Stimulated activated CD4-positive, alpha-beta T cell treated with anti-CD3 and anti-CD28 coated beads, Interleukin-1b, Interleukin-23, amount 100 ng/mL, for 24 hours (primary cell): ENCODE results near the gene HMCES.
"Not testable (repeated sequence)": the region's sequence is repeated elsewhere in the genome, so short reads cannot be mapped to it uniquely, and the experiment has no call there.

Experiments
- DNase-seq, 4 experiments: peaks; one replicate each; pipeline ENCODE4 v3.0.0-alpha.2; 2020; ENCODE audit warnings: low read depth in 4 of 4, low spot score in 1 of 4

Gene HMCES

GRCh38 chr3:129318921-129319320 lies 40.3 kb downstream of the HMCES start:
- DNase-seq, result no peak

DNA sequence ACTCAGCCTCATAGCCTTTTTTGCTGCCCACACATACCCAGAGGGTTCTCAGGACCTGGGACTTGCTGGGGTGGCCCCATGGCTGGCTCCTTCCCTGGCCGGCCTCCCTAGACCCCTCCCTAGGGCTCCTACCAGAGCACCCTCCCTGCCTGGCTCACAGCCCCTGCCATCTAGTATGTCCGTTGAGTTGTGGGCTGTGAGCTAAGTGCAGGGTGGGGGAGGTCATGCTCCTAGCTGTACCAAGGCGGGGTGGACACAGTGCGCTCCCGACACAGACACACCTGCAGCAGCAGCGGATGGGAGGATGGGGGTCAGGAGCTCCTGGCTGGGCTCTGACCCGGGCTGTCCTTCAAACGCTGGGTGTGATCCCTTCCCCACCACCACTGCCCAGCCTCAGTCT lies 41.6 kb downstream of the HMCES start:
- no peak for DNase-seq

DNA sequence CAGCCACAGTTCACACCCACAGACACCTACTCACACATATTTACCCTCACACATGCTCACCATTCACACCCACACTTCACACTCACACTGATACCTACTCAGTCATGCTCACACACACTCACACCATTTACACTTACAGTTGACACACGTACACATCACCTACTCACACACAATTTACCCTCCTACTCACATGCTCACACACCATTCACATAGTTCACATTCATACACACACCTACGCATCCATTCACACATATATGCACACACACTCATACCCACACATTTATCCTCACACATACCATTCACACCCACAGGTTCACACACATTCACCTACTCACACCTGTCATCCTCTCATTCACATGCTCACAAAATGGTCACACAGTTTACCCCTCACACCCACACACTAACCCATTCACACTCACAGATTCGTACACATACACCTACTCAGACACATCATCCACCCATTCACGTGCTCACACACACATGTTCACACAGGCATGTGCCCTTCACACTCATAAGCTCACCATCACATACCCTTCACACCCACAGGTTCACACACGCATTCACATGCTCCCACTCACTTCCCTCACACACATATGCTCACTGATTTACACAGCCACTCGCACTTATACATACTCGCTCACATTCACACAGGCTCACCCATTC lies 42.3 kb downstream of the HMCES start:
- no peak for DNase-seq

- no peak for DNase-seq
These were observed 43.2 kb downstream of the HMCES start for GRCh38 chr3:129321887-129322286.

DNA sequence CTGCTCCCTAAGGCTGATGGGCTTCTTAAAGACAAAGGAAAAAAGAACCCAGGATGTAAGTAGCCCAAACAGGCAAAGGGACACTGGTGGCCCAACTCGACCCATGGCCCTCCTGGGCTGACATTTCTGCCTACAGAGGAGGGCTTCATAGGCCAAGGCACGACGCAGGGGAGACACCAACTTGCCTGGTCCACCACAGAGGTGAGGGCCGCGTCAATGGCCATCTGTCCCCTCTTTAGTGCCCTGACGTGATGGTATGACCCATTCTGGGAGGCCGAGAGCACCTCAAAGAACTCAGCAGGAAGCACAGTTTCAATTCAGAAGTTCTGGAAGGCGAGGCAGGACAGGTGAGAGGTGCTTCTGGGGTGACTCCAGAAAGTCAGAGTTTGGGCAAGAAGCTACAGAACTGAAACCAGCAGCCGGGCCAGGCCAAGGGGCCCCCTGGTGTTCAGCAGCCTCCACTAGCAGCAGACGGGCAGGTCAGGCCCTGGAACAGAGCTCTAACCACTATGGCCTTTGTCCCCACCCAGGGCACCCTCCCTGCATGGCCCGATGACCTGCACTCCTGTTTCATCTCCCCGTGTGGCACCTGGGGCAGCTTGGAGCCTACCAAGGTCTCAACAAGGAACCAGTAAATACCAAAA lies 45.1 kb downstream of the HMCES start:
- DNase-seq, result no peak

DNA sequence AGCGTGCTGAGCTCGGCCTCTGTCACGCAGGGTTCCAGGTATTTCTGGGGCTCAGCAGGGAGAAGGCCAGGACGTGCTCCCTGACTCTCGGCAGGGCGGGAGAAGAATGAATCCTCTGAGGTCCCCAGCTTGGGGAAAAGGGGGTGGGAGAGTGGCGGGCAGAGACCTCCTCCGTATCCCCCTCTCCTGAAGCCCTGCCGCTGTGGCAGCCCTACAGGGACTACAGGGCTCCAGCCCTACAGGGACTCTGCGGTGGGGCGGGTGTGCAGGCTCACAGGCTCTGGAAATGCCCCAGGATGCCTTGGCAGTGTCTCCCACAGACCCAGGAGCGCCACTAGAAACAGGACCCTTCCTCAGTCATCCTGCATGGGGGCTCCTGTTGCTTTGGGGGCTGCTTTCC lies 46.2 kb downstream of the HMCES start:
- no peak for DNase-seq

DNA sequence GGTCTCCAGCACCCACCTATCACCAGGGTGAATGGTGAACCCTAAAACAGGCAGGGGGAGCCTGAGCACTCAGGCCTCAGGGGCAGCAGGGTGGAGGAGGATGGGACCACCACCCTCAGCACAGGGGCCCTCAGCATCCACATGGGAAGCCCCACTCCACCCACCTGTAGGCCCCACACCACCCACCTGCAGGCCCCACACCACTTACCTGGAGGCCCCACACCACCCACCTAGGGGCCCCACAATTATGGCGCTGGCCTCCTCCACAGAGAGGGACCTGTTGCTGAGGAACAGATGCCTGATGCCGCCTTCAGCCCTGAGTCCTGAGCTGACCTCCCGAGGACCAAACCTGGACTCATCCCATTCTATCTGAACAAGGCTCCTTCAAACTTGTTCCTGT lies 46.7 kb downstream of the HMCES start:
- no peak for DNase-seq

GRCh38 chr3:129326138-129326537 lies 47.5 kb downstream of the HMCES start:
- DNase-seq, result no peak

GRCh38 chr3:129326595-129326994 lies 47.9 kb downstream of the HMCES start:
- DNase-seq, result no peak

DNA sequence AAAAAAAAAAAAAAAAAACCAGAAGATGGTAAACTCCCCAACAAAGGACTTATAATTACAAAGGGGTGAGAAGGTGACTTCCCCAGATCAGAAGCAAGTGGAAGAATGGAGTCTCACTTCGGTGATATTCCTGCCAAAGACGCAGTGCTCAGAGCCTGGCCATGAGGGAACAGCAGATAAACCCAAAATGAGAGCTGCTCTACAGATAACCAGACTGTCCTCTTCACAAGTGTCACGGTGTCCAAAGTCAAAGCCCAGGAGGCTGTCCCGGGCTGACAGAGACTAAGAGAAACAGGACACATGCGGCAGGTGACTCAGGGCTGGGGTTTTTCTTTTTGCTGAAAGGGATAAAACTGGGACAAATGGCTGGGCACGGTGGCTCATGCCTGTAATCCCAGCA lies 48.8 kb downstream of the HMCES start:
- DNase-seq, result no peak

DNA sequence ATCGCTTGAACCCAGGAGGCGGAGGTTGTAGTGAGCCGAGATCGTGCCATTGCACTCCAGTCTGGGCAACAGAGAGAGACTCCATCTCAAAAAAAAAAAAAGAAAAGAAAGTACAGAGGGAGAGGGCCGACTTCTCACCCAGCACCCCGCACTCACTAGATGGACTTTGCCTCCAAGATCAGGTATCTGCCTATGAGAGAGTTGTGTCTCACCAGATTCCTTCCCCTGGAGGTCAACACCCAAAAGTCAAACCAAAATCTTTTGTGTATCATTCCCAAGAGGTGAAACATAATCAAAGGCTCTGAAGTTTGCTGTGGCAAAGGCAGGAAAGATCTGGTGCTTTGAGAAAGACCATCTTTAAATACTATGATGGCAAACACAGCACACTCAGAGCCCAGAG lies 51.2 kb downstream of the HMCES start:
- no peak for DNase-seq

DNA sequence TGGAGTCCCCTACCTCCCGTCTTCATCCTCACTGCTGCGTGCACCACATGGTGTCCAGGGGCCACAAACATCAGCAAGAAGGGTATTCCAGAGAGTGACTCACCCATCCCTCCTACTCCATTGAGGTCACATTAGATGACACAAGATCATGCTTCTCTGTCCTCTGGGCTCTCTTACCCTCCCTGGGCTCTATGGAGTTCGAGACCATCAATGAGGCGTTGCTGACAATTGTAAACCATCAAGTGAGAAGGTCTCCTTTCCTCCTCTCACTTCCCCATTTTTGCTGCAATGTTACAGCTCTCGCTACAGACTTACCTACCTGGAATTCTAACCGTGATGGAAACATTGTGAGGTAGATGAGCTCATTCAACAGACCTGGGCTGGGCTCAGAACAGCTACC lies 51.7 kb downstream of the HMCES start:
- no peak for DNase-seq

- no peak for DNase-seq
These were observed 55.2 kb downstream of the HMCES start for GRCh38 chr3:129333891-129334290.

DNA sequence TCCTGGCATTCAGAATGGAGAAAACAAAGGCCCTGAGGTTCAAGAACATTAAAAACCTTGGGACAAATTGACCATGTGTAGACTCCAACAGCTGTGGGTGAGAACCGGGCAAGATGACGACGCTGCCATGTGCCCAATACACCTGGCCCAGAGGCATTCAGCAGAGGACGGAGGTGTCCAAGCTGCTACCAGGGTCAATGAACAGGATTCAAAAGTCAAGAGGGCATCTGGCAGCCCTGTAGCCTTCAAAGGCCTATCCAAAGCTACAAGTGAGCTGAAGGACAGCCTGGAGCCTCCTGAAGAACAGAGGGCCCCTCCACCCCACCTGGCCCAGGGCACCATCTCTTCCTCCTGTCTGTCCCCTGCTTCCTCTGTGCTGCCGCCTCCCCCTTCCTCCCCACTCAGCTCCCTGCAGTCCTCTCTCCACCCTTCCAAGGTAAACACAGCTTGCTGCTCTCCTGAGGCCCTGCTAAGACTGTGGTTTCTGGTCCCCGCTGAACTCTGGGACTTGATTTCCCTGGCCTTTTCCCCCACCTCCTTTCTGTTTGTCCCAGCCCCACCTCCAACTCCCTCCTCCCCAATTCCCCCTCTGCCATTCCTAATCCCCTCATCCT lies 57.5 kb downstream of the HMCES start:
- no peak for DNase-seq

DNA sequence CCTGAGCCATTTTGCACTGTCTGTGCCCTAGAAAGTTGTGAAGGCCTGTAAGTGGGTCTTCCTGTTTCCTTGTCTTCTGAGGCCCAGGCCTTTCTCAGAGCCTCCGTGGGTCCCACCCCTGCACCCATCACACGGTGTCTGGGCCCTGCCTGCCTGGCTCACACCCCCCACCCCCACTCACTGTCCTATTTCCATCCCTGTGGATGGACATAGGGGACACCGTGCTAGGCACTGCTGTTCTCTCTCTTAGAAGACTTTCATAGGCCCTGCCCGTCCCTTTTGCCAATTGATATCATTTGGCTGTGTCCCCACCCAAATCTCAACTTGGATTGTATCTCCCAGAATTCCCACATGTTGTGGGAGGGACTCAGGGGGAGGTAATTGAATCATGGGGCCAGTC lies 59.0 kb downstream of the HMCES start:
- not testable (repeated sequence) for DNase-seq

- not testable (repeated sequence) for DNase-seq
These were observed 60.5 kb downstream of the HMCES start for GRCh38 chr3:129339186-129339585.

GRCh38 chr3:129339833-129340232 lies 61.2 kb downstream of the HMCES start:
- DNase-seq, result not testable (repeated sequence)

- DNase-seq, result no peak
These were observed 62.9 kb downstream of the HMCES start for GRCh38 chr3:129341331-129342141.

GRCh38 chr3:129343643-129344360 lies 65.1 kb downstream of the HMCES start:
- peak in 1 of 4 experiments; percentile 20 for DNase-seq

- no peak for DNase-seq
These were observed 66.0 kb downstream of the HMCES start for GRCh38 chr3:129344540-129345220.

DNA sequence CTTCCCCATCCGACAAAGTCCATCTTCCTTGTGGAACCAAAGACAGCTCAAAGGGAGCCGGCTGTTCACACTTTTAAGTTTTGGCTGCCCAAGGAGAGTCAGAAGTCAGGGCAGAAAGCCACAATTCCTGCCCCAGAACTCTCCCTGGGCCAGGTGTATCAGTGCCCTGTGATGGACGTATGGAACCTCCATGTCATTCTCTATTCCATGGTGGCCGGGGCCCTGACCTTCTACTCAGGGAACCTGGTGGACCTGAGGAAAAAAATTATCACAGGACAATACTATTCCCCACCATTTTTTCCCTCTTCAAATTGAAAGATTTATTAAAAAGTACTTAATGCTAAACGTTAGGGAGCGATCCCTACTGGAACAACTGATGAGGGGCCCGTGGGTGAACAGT lies 66.6 kb downstream of the HMCES start:
- no peak for DNase-seq
